ENCODE measurements around the gene CCL25. TPM values are rescaled to one million over a fixed set of nuclear protein-coding genes. Genes with fewer than 3 reads are reported as not detected.

The CCL25 gene
- total and polyA plus RNA-seq, 9 of the 15 experiments (the other 6 are each of a cell fraction or from before 2014, with no cell fraction given) = 0.15 TPM; not detected in 8

- peaks cover 15 to 44% of the 10 kb centered on the region in 2 experiments for H3K4me1 ChIP-seq (replicated peaks in 1 of 2; ENCODE audit: control insufficient read depth in 2 of 2, insufficient read depth in 2 of 2, low read length in 2 of 2)
- FAIRE-seq (no peak), ATAC-seq (no peak), DNase-seq (ENCODE audit: extremely low read depth in 1 of 4, low spot score in 3 of 4) (no peak)
- H3K4me2 ChIP-seq (ENCODE audit: insufficient read depth, low read length) = no peak overlapping the region
- H3K36me3 ChIP-seq (ENCODE audit: control insufficient read depth, insufficient read depth, low read length) = no peaks in the 10 kb centered on the region
- H3K27ac ChIP-seq (ENCODE audit: extremely low read depth, low read depth, low read length) = no peak overlapping the region
- no peak overlapping the region for H2AFZ ChIP-seq (ENCODE audit: low read depth, low read length)
- H3K9ac ChIP-seq (ENCODE audit: insufficient read depth in 1 of 2, low read depth in 2 of 2, low read length in 2 of 2) = peak overlapping the region in 1 of 2 experiments; percentile 31; a peak in 1 of 4 replicates
- H3K27me3 ChIP-seq (ENCODE audit: control insufficient read depth in 2 of 2, insufficient read depth in 2 of 2, low read length in 2 of 2) = no peaks in the 10 kb centered on the region
- no peaks in the 10 kb centered on the region for H3K9me3 ChIP-seq (replicated peaks; ENCODE audit: control insufficient read depth, insufficient read depth, low read depth, low read length)
- H4K20me1 ChIP-seq (replicated peaks; ENCODE audit: control insufficient read depth, insufficient read depth, low read length) = no peaks in the 10 kb centered on the region
- no peaks in the 10 kb centered on the region for H3K79me2 ChIP-seq (ENCODE audit: control insufficient read depth, insufficient read depth, low read length)
- H3K9me1 ChIP-seq (ENCODE audit: control insufficient read depth, insufficient read depth, low read length) = no peaks in the 10 kb centered on the region
- ChIA-PET POLR2A (no interaction called here), CTCF (ENCODE audit: low intra/inter-chr PET ratio) (no interaction called here)
- intact Hi-C loops (cut with micrococcal nuclease) (no loop called here), in situ Hi-C loops (cut with MboI) (no loop called here)
- BruUV-seq (replicated peaks) = no TSS peak
- WGBS (ENCODE audit: insufficient coverage, low coverage, missing lambda C conversion rate) = 82% methylated on average over 7 of the region's 12 CpGs
- H3K4me3 ChIP-seq = no peak overlapping the region
- TF ChIP-seq TCF7 (IDR thresholded peaks at IDR 0.05; ENCODE audit: borderline replicate concordance) (no peak), ZNF184 (CRISPR knock-in tag; IDR thresholded peaks at IDR 0.05) (no peak), SUPT5H (IDR thresholded peaks at IDR 0.05) (no peak), ZNF561 (CRISPR knock-in tag; conservative IDR thresholded peaks at IDR 0.05) (no peak), EP400 (IDR thresholded peaks at IDR 0.05) (no peak), ZBTB5 (IDR thresholded peaks at IDR 0.05) (no peak), YBX1 (IDR thresholded peaks at IDR 0.05) (no peak), SMARCB1 (IDR thresholded peaks at IDR 0.05; ENCODE audit: insufficient read length, low read depth) (no peak), RNF2 (IDR thresholded peaks at IDR 0.05) (no peak), ZNF12 (CRISPR knock-in tag; IDR thresholded peaks at IDR 0.05) (no peak), HMG20B (CRISPR knock-in tag; IDR thresholded peaks at IDR 0.05) (no peak), NCOA2 (IDR thresholded peaks at IDR 0.05; ENCODE audit: partially characterized antibody in 2 of 2) (no peak), ELF4 (CRISPR knock-in tag; IDR thresholded peaks at IDR 0.05) (no peak), SNRNP70 (optimal IDR thresholded peaks at IDR 0.05; ENCODE audit: low read depth, low read length) (no peak), CGGBP1 (CRISPR knock-in tag; IDR thresholded peaks at IDR 0.05) (no peak), ETV1 (tag; conservative IDR thresholded peaks at IDR 0.05; ENCODE audit: low read depth) (no peak)
- TF ChIP-seq, protein P1, sequence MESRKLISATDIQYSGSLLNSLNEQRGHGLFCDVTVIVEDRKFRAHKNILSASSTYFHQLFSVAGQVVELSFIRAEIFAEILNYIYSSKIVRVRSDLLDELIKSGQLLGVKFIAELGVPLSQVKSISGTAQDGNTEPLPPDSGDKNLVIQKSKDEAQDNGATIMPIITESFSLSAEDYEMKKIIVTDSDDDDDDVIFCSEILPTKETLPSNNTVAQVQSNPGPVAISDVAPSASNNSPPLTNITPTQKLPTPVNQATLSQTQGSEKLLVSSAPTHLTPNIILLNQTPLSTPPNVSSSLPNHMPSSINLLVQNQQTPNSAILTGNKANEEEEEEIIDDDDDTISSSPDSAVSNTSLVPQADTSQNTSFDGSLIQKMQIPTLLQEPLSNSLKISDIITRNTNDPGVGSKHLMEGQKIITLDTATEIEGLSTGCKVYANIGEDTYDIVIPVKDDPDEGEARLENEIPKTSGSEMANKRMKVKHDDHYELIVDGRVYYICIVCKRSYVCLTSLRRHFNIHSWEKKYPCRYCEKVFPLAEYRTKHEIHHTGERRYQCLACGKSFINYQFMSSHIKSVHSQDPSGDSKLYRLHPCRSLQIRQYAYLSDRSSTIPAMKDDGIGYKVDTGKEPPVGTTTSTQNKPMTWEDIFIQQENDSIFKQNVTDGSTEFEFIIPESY (CRISPR knock-in tag; IDR thresholded peaks at IDR 0.05) = no peak
- TF ChIP-seq, protein P2, sequence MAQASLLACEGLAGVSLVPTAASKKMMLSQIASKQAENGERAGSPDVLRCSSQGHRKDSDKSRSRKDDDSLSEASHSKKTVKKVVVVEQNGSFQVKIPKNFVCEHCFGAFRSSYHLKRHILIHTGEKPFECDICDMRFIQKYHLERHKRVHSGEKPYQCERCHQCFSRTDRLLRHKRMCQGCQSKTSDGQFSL (CRISPR knock-in tag; IDR thresholded peaks at IDR 0.05) = no peak
- TF ChIP-seq, protein P2 (tag; IDR thresholded peaks at IDR 0.05) = no peak
These were observed 30.6 kb downstream of the CCL25 start for GRCh38 chr19:8083141-8083540.
